NCI-H748 treated with DMSO at 0.1 percent for 48 hours (cell line): ENCODE measurements around the gene SAMD8.

Source experiments
- DNase-seq: peaks from one replicate; lab custom pipeline; 2025; lab: John Stamatoyannopoulos, UW

Gene SAMD8

GRCh38 chr10:75111365-75111906 lies at the start of gene SAMD8:
TSS of gene SAMD8 (plus strand) at chr10:75111656. CDS start at chr10:75150529, 38,873 bp downstream.
- peak; percentile 65 for DNase-seq

GRCh38 chr10:75061709-75062505 lies 49.5 kb upstream of the SAMD8 start:
- no peak for DNase-seq

- no peak for DNase-seq
Measured at GRCh38 chr10:75062506-75063299, 48.8 kb upstream of the SAMD8 start.

GRCh38 chr10:75063461-75064230 lies 47.8 kb upstream of the SAMD8 start:
- no peak for DNase-seq

- DNase-seq, result no peak
Measured at GRCh38 chr10:75065076-75065475, 46.4 kb upstream of the SAMD8 start.

GRCh38 chr10:75066271-75066670 lies 45.2 kb upstream of the SAMD8 start:
- DNase-seq, result no peak

GRCh38 chr10:75067272-75067671 lies 44.2 kb upstream of the SAMD8 start:
- DNase-seq, result no peak

GRCh38 chr10:75068523-75068922 lies 42.9 kb upstream of the SAMD8 start:
- no peak for DNase-seq

GRCh38 chr10:75070476-75070875 lies 41.0 kb upstream of the SAMD8 start:
- DNase-seq, result no peak

- DNase-seq, result peak; percentile 37
Measured at GRCh38 chr10:75070961-75071428, 40.5 kb upstream of the SAMD8 start.

GRCh38 chr10:75071756-75072155 lies 39.7 kb upstream of the SAMD8 start:
- DNase-seq, result no peak

- DNase-seq, result no peak
Measured at GRCh38 chr10:75072727-75073126, 38.7 kb upstream of the SAMD8 start.

- no peak for DNase-seq
Measured at GRCh38 chr10:75073442-75073841, 38.0 kb upstream of the SAMD8 start.

- no peak for DNase-seq
Measured at GRCh38 chr10:75074711-75075445, 36.6 kb upstream of the SAMD8 start.

- DNase-seq, result no peak
Measured at GRCh38 chr10:75076348-75076747, 35.1 kb upstream of the SAMD8 start.

GRCh38 chr10:75079436-75080083 lies 31.9 kb upstream of the SAMD8 start:
- DNase-seq, result peak; percentile 0

- no peak for DNase-seq
Measured at GRCh38 chr10:75080554-75080953, 30.9 kb upstream of the SAMD8 start.

GRCh38 chr10:75081379-75081778 lies 30.1 kb upstream of the SAMD8 start:
- DNase-seq, result no peak

GRCh38 chr10:75083972-75084833 lies 27.3 kb upstream of the SAMD8 start:
- no peak for DNase-seq
